HG02970 (cell line): ENCODE measurements around the gene APC2.

Experiments
- ATAC-seq: cut with Tn5 transposase; IDR thresholded peaks from one replicate; pipeline ENCODE4 v1.9.1; 2021; ENCODE audit warnings: mild to moderate bottlenecking, moderate library complexity, moderate number of reproducible peaks; ENCODE audit not compliant: unreplicated experiment, low FRiP score

APC2 gene

GRCh38 chr19:1445932-1446712 lies 3.8 kb upstream of the APC2 start:
- ATAC-seq = no peak

GRCh38 chr19:1446713-1447481 lies 3.0 kb upstream of the APC2 start:
- ATAC-seq = no peak

- ATAC-seq = no peak
Observed at GRCh38 chr19:1447504-1447903, 2.4 kb upstream of the APC2 start.

- ATAC-seq = no peak
Observed at GRCh38 chr19:1447944-1448343, 2.0 kb upstream of the APC2 start.

- no peak for ATAC-seq
Observed at GRCh38 chr19:1450735-1451731, 1.1 kb downstream of the APC2 start.

GRCh38 chr19:1451916-1452801 lies 2.2 kb downstream of the APC2 start:
- ATAC-seq = no peak

- ATAC-seq = no peak
Observed at GRCh38 chr19:1452802-1453524, 3.0 kb downstream of the APC2 start.

GRCh38 chr19:1453525-1454364 lies 3.8 kb downstream of the APC2 start:
- no peak for ATAC-seq

- ATAC-seq = no peak
Observed at GRCh38 chr19:1455002-1455335, 5.0 kb downstream of the APC2 start.

- ATAC-seq = no peak
Observed at GRCh38 chr19:1455336-1456120, 5.6 kb downstream of the APC2 start.

- no peak for ATAC-seq
Observed at GRCh38 chr19:1456121-1456900, 6.4 kb downstream of the APC2 start.

- no peak for ATAC-seq
Observed at GRCh38 chr19:1457031-1457739, 7.3 kb downstream of the APC2 start.

- no peak for ATAC-seq
Observed at GRCh38 chr19:1457892-1458291, 8.0 kb downstream of the APC2 start.

- no peak for ATAC-seq
Observed at GRCh38 chr19:1459479-1459878, 9.6 kb downstream of the APC2 start.

GRCh38 chr19:1460033-1460995 lies 10.4 kb downstream of the APC2 start:
- ATAC-seq = no peak
